AG09309 (cell line): ENCODE results near the gene UGT1A8.

ENCODE experiments used
- DNase-seq: peaks from one replicate; pipeline ENCODE4 v3.0.0-alpha.2; 2010; ENCODE audit warnings: low read depth
- H3K4me3 ChIP-seq: 2 replicates; pipeline ENCODE4 v1.5.1; 2011; ENCODE audit warnings: mild to moderate bottlenecking, low read depth, low read length, moderate library complexity; ENCODE audit not compliant: control insufficient read depth
- TF ChIP-seq, protein P1 (sequence below): IDR thresholded peaks from 2 replicates; pipeline ENCODE4 v1.5.1; 2011; ENCODE audit warnings: mild to moderate bottlenecking, low read depth, low read length, inconsistent platforms; ENCODE audit not compliant: insufficient read depth, control insufficient read depth; ENCODE audit errors: missing control alignments

Gene UGT1A8

DNA sequence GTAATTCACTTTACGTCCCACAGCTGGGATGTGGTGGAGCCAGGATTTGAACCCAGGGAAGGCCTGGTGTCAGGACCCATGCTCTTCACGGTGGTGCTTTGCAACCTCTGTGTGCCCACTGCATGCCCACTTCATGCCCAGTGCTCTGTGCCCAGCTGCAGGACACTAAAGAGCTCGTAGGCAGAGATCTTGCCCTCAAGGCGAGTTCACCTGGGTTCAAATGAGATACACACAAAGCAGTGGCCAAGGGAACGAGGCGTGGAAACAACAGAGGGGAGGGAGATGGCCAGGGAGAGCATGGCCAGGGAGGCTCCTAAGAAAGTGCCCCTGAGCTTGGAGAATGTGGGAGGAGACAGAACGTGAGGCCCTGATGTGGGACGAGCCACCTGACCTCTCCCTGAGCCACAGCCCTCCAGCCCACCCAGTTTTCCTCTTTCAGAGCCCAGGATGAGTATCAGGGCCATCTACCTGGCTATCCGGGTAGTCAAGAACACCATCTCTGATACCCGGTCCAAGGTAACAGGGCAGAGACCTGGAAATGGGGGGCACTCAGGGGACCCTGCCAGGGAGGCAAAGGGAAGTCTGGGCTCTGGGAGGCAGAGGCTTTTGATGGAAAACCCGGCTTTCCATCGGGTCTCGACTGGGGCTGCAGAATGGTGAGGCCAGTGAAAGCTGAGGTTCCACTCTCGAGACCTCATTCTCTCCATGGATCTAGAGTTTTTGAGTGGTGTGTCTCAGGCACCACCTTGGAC, 181.1 kb downstream of the UGT1A8 start:
- DNase-seq, result no peak
- TF ChIP-seq, protein P1, sequence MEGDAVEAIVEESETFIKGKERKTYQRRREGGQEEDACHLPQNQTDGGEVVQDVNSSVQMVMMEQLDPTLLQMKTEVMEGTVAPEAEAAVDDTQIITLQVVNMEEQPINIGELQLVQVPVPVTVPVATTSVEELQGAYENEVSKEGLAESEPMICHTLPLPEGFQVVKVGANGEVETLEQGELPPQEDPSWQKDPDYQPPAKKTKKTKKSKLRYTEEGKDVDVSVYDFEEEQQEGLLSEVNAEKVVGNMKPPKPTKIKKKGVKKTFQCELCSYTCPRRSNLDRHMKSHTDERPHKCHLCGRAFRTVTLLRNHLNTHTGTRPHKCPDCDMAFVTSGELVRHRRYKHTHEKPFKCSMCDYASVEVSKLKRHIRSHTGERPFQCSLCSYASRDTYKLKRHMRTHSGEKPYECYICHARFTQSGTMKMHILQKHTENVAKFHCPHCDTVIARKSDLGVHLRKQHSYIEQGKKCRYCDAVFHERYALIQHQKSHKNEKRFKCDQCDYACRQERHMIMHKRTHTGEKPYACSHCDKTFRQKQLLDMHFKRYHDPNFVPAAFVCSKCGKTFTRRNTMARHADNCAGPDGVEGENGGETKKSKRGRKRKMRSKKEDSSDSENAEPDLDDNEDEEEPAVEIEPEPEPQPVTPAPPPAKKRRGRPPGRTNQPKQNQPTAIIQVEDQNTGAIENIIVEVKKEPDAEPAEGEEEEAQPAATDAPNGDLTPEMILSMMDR, result no peak
- no peak overlapping the region for H3K4me3 ChIP-seq

DNA sequence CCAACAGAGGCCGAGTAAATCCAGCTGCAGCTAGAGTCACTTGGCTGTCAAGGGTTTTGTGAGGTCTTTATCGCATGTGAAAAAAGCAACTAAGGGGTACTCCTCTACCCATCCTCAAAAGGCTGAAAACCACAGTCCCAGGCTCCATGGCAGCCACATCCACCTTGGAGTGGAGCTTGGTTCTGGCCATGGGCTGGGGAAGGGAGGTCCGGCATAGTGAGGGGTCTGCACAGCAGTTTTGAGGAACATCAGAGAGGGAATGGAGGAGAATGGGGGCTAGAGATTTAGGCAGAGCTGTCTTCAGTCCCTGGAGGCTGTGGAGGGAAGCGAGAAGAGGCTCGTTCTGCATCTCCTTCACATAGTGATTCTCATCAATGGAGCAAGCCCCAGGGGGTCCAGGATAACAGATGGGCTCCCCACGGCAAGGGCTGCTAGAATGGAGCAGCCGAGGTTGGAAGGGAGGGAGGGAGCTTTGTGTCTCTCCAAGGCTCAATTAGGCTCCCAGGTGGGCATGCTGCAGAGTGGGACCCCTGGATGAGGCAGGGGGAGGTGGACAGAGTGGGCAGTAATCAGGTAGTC, 181.7 kb downstream of the UGT1A8 start:
- TF ChIP-seq, protein P1, result no peak
- no peak for DNase-seq
- no peak overlapping the region for H3K4me3 ChIP-seq

DNA sequence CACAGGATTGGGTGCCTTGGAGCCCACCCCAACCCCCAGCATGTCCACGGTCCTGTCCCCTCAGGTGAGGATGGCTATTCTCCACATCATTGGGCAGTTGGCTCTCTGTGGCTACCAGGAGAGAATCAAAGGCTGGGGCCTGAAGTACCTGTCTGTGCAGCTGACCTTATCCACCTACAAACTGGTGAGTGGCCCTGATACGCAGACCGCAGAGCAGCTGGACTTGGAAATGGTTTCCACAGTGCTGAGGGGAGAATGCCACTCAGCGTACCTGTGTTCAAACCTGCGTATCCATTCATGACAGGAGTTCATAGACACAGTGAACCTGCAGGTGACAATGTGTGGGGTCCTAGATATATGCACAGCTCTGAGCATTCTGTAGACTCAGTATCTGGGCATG, 182.3 kb downstream of the UGT1A8 start:
- TF ChIP-seq, protein P1, result no peak
- no peak for DNase-seq
- no peak overlapping the region for H3K4me3 ChIP-seq

DNA sequence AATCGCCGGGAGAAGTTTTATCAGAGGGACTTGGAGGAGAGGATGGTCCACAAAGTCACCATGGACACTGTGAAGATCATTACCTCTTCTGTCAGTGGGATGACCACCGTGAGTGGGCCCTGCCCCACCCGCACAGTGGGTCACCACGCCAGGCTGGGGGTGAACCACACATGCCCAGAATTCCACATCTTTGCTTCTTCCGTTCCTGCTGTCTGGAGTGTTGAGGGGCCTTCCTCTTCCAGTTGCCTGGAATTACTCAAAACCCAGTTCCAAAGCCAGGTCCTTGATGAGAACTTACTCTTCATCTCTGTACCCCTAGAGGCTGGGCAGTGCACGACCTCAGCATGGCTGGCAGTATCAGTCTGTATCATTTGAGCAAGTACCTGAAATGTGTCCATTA, 182.8 kb downstream of the UGT1A8 start:
- TF ChIP-seq, protein P1, result no peak
- no peak for DNase-seq
- H3K4me3 ChIP-seq, result no peak overlapping the region

DNA sequence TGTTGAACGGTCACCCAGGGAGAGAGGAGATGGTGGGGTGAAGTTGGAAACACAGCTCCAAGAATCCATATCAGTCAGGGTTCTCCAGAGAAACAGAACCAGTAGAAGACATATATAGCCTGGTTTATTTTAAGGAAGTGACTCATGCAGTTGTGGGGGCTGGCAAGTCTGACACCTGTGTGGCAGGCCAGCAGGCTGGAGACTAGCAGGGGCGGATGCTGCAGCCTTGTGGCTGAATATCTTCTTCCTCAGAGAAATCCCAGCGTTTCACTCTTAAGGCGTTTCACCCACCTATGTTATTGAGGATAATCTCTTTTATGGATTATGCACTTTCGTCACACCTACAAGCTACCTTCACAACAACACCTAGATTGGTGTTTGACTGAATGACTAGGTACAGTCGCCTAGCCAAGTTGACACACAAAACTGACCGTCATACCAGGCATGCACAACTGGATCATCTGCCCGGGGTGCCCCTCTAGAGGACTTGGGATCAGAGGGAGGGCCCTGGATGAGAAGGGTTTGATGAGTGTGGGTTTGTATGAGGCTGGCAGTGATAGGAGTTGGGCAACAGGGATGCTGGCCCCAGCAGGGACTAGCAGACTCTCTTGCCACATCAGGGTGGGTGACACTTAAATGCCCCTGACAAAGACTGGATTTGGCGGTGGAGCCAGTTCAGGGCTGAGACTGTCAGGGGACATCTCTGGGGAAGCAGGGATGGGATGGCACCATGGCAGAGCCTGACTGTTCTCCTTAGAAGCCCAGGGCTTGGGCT, 184.1 kb downstream of the UGT1A8 start:
- H3K4me3 ChIP-seq, result no peak overlapping the region
- no peak for DNase-seq
- TF ChIP-seq, protein P1, result no peak

DNA sequence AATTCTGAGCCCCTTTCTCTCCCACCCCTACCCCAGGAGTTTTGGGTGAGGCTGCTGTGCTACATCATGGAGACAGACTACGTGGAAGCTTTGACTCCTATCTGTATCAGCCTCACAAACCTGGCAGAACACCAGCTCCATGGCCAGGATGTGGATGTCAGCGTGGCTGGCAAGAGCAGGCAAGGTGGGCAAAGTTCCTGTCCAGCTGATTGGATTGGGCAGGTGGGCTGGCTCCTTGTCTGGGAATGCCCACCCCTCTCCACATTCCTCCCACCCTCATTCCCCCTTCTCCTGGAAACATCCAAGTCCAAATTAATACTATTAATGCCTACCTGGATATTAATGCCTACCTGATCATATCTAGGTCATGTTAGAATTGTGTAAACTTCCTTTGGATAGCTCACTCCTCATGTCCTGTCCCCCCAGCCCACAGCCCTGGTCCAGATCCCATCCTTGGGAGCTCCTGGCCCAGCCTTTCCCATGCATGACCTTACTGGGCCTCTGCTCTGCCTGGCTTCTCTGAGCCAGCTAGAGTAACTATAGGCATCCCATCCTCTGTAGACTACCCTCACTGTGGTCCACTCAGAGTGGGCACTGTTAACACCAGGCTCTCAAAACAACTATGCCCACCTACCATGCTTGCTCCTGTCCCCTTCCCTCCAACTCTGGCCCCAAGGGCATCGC, 184.8 kb downstream of the UGT1A8 start:
- TF ChIP-seq, protein P1, result no peak
- H3K4me3 ChIP-seq, result no peak overlapping the region
- no peak for DNase-seq
